GM12872 (cell line): ENCODE data around the gene IL23A.

Experiments
- CTCF ChIP-seq: IDR thresholded peaks from 3 replicates; pipeline ENCODE4 v1.5.1; 2011; ENCODE audit warnings: low read depth, mild to moderate bottlenecking, low read length, moderate library complexity; ENCODE audit not compliant: insufficient read depth

The IL23A gene

DNA sequence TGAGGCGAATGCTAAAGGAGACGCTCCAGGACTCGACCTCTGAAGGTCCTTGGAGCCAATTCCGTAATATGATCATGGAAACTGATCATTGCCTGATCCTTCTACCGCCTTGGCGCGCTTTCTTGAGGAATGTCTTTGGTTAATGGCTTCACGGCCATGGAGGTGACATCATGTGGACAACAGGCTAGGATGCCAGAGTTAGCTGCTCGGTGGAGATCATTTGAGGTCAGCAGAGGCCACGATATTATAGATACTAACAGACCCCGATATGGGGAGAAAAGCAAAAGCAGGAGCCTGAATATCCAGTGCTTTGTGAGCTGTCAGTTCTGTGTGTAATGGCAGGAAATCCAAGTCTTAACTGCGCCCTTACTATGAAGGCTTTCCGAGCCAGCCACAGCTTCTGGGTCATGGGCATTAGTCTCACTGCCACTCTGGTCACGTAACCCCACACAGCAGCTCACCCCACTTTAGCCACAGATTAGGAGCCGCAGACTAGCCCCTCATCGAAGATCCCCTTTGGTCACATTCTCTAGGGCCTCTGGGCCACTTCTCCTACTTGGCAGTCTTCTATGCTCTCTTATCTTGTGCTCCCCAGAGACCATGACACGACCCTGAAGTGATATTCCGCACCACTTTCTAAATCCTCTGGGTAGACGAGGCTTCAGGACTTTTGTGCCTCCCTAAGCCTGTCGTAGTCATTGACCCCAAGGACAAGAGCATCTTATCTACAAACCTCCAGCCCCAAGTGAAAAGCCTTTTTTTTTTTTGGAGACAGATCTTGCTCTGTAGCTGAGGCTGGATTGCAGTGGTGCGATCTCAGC is 37.8 kb upstream of the IL23A start:
- no peak for TF ChIP-seq CTCF

GRCh38 chr12:56304276-56304675 is 34.4 kb upstream of the IL23A start:
- no peak for TF ChIP-seq CTCF

DNA sequence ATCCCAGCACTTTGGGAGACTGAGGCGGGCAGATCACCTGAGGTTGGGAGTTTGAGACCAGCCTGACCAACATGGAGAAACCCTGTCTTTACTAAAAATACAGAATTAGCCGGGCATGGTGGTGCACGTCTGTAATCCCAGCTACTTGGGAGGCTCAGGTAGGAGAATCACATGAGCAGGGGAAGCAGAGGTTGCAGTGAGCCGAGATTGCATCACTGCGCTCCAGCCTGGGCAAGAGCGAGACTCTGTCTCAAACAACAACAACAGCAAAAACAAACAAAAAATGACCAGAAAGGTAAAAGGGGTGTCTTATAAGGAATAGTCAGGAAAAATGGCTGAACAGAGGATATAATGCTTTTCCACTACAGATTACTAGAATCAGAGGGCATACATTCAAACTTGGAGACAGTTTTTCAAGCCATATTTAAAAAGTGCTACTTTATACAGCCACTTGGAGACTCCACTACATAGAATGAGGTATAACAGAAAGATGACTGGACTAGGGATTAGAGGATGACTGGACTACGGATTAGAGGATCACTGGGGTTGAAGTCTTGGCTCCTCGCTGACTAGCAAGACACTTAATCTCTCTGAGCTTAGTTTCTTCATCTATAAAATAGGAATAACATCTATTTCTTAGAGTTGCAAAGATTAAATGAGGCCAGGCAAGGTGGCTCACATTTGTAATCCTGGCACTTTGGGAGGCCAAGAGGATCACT is 33.7 kb upstream of the IL23A start:
- TF ChIP-seq CTCF = no peak

GRCh38 chr12:56307221-56307965 is 31.3 kb upstream of the IL23A start:
- TF ChIP-seq CTCF = no peak

- TF ChIP-seq CTCF = no peak
These were observed 30.0 kb upstream of the IL23A start for GRCh38 chr12:56308714-56309113.

- no peak for TF ChIP-seq CTCF
These were observed 27.7 kb upstream of the IL23A start for GRCh38 chr12:56311003-56311402.

DNA sequence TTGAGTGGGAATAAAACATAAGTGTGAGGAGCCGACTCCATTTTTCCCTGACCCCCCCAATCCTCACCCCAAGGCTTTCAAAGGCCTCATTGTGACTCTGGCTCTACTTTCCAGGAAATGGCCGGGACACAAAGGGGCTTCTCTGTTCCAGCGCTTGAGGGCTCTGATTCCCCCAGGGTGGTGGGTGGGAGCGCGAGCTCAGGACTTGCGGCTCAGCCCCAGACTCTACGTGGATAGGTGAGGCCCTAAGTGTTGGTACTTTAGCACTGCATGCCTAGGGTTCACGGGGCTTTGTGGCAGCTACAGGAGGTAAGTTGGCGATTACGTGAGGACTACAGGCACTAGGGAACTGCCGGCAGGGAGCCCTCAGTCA is 23.4 kb upstream of the IL23A start:
- no peak for TF ChIP-seq CTCF
